SK-N-SH (cell line): ENCODE data around the gene MYH16. TPM values are rescaled to one million over a fixed set of nuclear protein-coding genes. Genes with fewer than 3 reads are reported as not detected.

Experiments used
- CTCF ChIA-PET: fragments of 300-600, 350-600 bp; formaldehyde crosslinking; extraction: SDS; loops from one replicate; lab custom pipeline; 2021; lab: Yijun Ruan, JAX
- POLR2A ChIA-PET: fragments of 350-600 bp; sonication (Branson Sonifier 250); formaldehyde crosslinking; extraction: SDS; loops from one replicate; lab custom pipeline; 2020; ENCODE audit warnings: antibody characterized with exemption, inconsistent platforms; lab: Yijun Ruan, JAX
- DNase-seq: peaks from one replicate; pipeline ENCODE4 v3.0.0; 2012
- H2AFZ ChIP-seq: fragments of 200-600 bp; sonication (generic); 2 replicates; pipeline ENCODE4 v1.8.1; 2016; ENCODE audit warnings: antibody characterized with exemption, mild to moderate bottlenecking, low read depth
- H3F3A ChIP-seq: fragments of 200-600 bp; sonication (generic); replicated peaks from 2 replicates; pipeline ENCODE3; 2016; ENCODE audit warnings: antibody characterized with exemption, mild to moderate bottlenecking; ENCODE audit not compliant: insufficient read depth
- H3K27ac ChIP-seq, 2 experiments: fragments of 200-500 bp in 1 of 2; fragments of 200-600 bp in 1 of 2; sonication (Bioruptor generic) in 1 of 2; sonication (generic), shearing (Covaris generic) in 1 of 2; 2 replicates each; pipeline versions ENCODE4 v1.5.1 to v1.6.1; 2014 to 2016; ENCODE audit warnings: low read depth in 2 of 2, inconsistent platforms in 1 of 2, low read length in 1 of 2, mild to moderate bottlenecking in 1 of 2, mixed read lengths in 1 of 2
- H3K27me3 ChIP-seq: fragments of 200-600 bp; sonication (generic), shearing (Covaris generic); 2 replicates; pipeline ENCODE4 v1.6.1; 2016; ENCODE audit warnings: mixed run types; ENCODE audit not compliant: insufficient read depth
- H3K36me3 ChIP-seq, 2 experiments: fragments of 200-500 bp in 1 of 2; fragments of 200-600 bp in 1 of 2; sonication (Bioruptor generic) in 1 of 2; sonication (generic) in 1 of 2; replicated peaks in 1 of 2; 2 replicates each; pipeline versions ENCODE3 to v1.5.1; 2014 to 2016; ENCODE audit warnings: low read length in 1 of 2, mild to moderate bottlenecking in 1 of 2; ENCODE audit not compliant: insufficient read depth in 2 of 2, control insufficient read depth in 1 of 2
- H3K4me1 ChIP-seq, 2 experiments: fragments of 200-500 bp in 1 of 2; fragments of 200-600 bp in 1 of 2; sonication (Bioruptor generic) in 1 of 2; sonication (generic), shearing (Covaris generic) in 1 of 2; 2 replicates each; pipeline versions ENCODE4 v1.5.1 to v1.6.1; 2014 to 2016; ENCODE audit warnings: low read depth in 1 of 2, low read length in 1 of 2, mixed run types in 1 of 2; ENCODE audit not compliant: insufficient read depth in 2 of 2, control insufficient read depth in 1 of 2
- H3K4me2 ChIP-seq: fragments of 200-600 bp; sonication (generic), shearing (Covaris generic); 2 replicates; pipeline ENCODE4 v1.6.1; 2017; ENCODE audit warnings: mixed run types
- H3K4me3 ChIP-seq, 2 experiments: fragments of 200-500 bp in 1 of 2; fragments of 200-600 bp in 1 of 2; sonication (Bioruptor generic) in 1 of 2; sonication (generic), shearing (Covaris generic) in 1 of 2; 2 replicates each; pipeline versions ENCODE4 v1.5.1 to v1.8.1; 2014 to 2016; ENCODE audit warnings: low read depth in 2 of 2, inconsistent platforms in 1 of 2, low read length in 1 of 2, mild to moderate bottlenecking in 1 of 2, mixed read lengths in 1 of 2, moderate library complexity in 1 of 2
- H3K79me2 ChIP-seq: fragments of 200-600 bp; sonication (generic); 2 replicates; pipeline ENCODE4 v1.8.1; 2017; ENCODE audit warnings: mild to moderate bottlenecking; ENCODE audit not compliant: insufficient read depth
- H3K9ac ChIP-seq: fragments of 200-600 bp; sonication (generic); 2 replicates; pipeline ENCODE4 v1.6.1; 2017; ENCODE audit warnings: mixed run types
- H3K9me2 ChIP-seq: fragments of 200-600 bp; sonication (generic); 2 replicates; pipeline ENCODE4 v1.6.1; 2017; ENCODE audit warnings: mixed run types
- H3K9me3 ChIP-seq: fragments of 200-600 bp; sonication (generic); 2 replicates; pipeline ENCODE4 v1.6.1; 2017; ENCODE audit warnings: mixed run types, mild to moderate bottlenecking, moderate library complexity
- H4K20me1 ChIP-seq: fragments of 200-600 bp; sonication (generic); 2 replicates; pipeline ENCODE4 v1.6.1; 2017; ENCODE audit warnings: mild to moderate bottlenecking, mixed run types; ENCODE audit not compliant: insufficient read depth
- CHD2 ChIP-seq: fragments of 150-350 bp; IDR thresholded peaks from 2 replicates; pipeline ENCODE4 v1.6.1; 2018; ENCODE audit warnings: low read length; ENCODE audit not compliant: partially characterized antibody
- CTCF ChIP-seq: fragments of 200-600 bp; sonication (generic); IDR thresholded peaks from 2 replicates; pipeline ENCODE4 v1.6.1; 2017; ENCODE audit warnings: antibody characterized with exemption, mild to moderate bottlenecking, moderate library complexity
- ELF1 ChIP-seq: IDR thresholded peaks from 2 replicates; pipeline ENCODE4 v1.4.0; 2012
- FOXM1 ChIP-seq: IDR thresholded peaks from 2 replicates; pipeline ENCODE4 v1.4.0; 2012; ENCODE audit warnings: low read depth, mild to moderate bottlenecking
- GATA2 ChIP-seq: sonication (generic); formaldehyde crosslinking; IDR thresholded peaks from 2 replicates; pipeline ENCODE4 v1.5.0; 2020; ENCODE audit warnings: mild to moderate bottlenecking, missing genetic modification reagents
- MEF2A ChIP-seq: IDR thresholded peaks from 2 replicates; pipeline ENCODE4 v1.4.0; 2012; ENCODE audit warnings: low read depth, borderline replicate concordance
- NFIC ChIP-seq: IDR thresholded peaks from 2 replicates; pipeline ENCODE4 v1.4.0; 2012; ENCODE audit warnings: borderline replicate concordance
- PBX3 ChIP-seq: IDR thresholded peaks from 2 replicates; pipeline ENCODE4; 2012
- RCOR1 ChIP-seq: fragments of 150-350 bp; IDR thresholded peaks from 2 replicates; pipeline ENCODE4 v1.6.1; 2017; ENCODE audit warnings: antibody characterized with exemption, low read length
- RFX5 ChIP-seq: IDR thresholded peaks from 2 replicates; pipeline ENCODE4 v1.6.1; 2012; ENCODE audit warnings: mild to moderate bottlenecking, improper control_type of control experiment, low read length
- RXRA ChIP-seq: IDR thresholded peaks from 2 replicates; pipeline ENCODE4 v1.4.0; 2012; ENCODE audit warnings: low read depth, mild to moderate bottlenecking, borderline replicate concordance
- SIN3A ChIP-seq: IDR thresholded peaks from 2 replicates; pipeline ENCODE4 v1.6.1; 2012; ENCODE audit warnings: low read depth, mild to moderate bottlenecking, low read length, moderate library complexity, borderline replicate concordance
- TAF1 ChIP-seq: IDR thresholded peaks from 2 replicates; pipeline ENCODE4 v1.6.1; 2012; ENCODE audit warnings: low read depth, mild to moderate bottlenecking, low read length, moderate library complexity, borderline replicate concordance
- TCF12 ChIP-seq: IDR thresholded peaks from 2 replicates; pipeline ENCODE4 v1.4.0; 2012
- TEAD4 ChIP-seq: IDR thresholded peaks from 2 replicates; pipeline ENCODE4 v1.4.0; 2012; ENCODE audit warnings: mild to moderate bottlenecking, borderline replicate concordance; ENCODE audit not compliant: insufficient read depth
- YY1 ChIP-seq: IDR thresholded peaks from 2 replicates; pipeline ENCODE4 v1.4.0; 2012; ENCODE audit warnings: low read depth, mild to moderate bottlenecking
- WGBS: methylation state at CpG from one replicate; pipeline ENCODE4 v1.1.6; 2017; ENCODE audit warnings: low lambda C conversion rate; 5-methylcytosine and 5-hydroxymethylcytosine counted together
- polyA plus RNA-seq, 3 experiments: library from polyadenylated mRNA; depleted of rRNA; stranded (reverse); fragments of >200 nt; gene quantifications; 2 replicates each; pipeline ENCODE4 v1.2.3, GENCODE V29; 2012

The MYH16 gene
- polyA plus RNA-seq, 1 of the 3 experiments (the other 2 are of a cell fraction) = 0.41 TPM

GRCh38 chr7:99257065-99257464 is 15.6 kb upstream of the MYH16 start:
- POLR2A ChIA-PET = interaction anchor here (0.6 kb wide), 1 partner anchor 98 kb away, joined by 5 read pairs; no protein-coding TSS in a partner anchor
- CTCF ChIA-PET = no interaction called here
- no peaks in the 10 kb centered on the region for H3F3A ChIP-seq
- no peaks in the 10 kb centered on the region for H3K36me3 ChIP-seq
- no peak overlapping the region for H3K27ac ChIP-seq
- TF ChIP-seq FOXM1 = no peak
- TF ChIP-seq TEAD4 = no peak
- no peaks in the 10 kb centered on the region for H3K27me3 ChIP-seq
- WGBS = 67% methylated on average over 9 of the region's 10 CpGs
- no peak overlapping the region for H3K9ac ChIP-seq
- no peaks in the 10 kb centered on the region for H3K79me2 ChIP-seq
- no peak for DNase-seq
- H3K9me3 ChIP-seq = no peaks in the 10 kb centered on the region
- no peak overlapping the region for H3K4me3 ChIP-seq
- no peak overlapping the region for H3K4me2 ChIP-seq
- no peaks in the 10 kb centered on the region for H3K9me2 ChIP-seq
- H3K4me1 ChIP-seq = no peaks in the 10 kb centered on the region
- no peak overlapping the region for H2AFZ ChIP-seq
- no peaks in the 10 kb centered on the region for H4K20me1 ChIP-seq

GRCh38 chr7:99257675-99258074 is 15.0 kb upstream of the MYH16 start:
- TF ChIP-seq PBX3 (no peak), RFX5 (no peak), RCOR1 (no peak), CTCF (no peak), GATA2 (no peak), RXRA (no peak), SIN3A (no peak), NFIC (no peak), ELF1 (no peak), TCF12 (no peak), TAF1 (no peak), CHD2 (no peak), FOXM1 (no peak), YY1 (no peak), MEF2A (no peak)
- Histone ChIP-seq H4K20me1 (no peaks in the 10 kb centered on the region), H3K36me3 (no peaks in the 10 kb centered on the region), H3K9ac (no peak overlapping the region), H3K27me3 (no peaks in the 10 kb centered on the region), H3F3A (no peaks in the 10 kb centered on the region), H3K4me3 (no peak overlapping the region), H3K4me2 (no peak overlapping the region), H3K27ac (no peak overlapping the region), H3K4me1 (no peaks in the 10 kb centered on the region), H3K9me2 (no peaks in the 10 kb centered on the region), H3K9me3 (no peaks in the 10 kb centered on the region), H3K79me2 (no peaks in the 10 kb centered on the region), H2AFZ (no peak overlapping the region)
- DNase-seq = no peak
- CTCF ChIA-PET = no interaction called here
- 74% methylated on average over 7 of the region's 7 CpGs for WGBS
- POLR2A ChIA-PET = interaction anchor here (0.6 kb wide), 1 partner anchor 97 kb away, joined by 5 read pairs; no protein-coding TSS in a partner anchor
